ENCODE results near the gene APOBEC3C.
"Not testable (repeated sequence)": the region's sequence is repeated elsewhere in the genome, so short reads cannot be mapped to it uniquely, and the experiment has no call there.

APOBEC3C gene

GRCh38 chr22:38996105-38996504, 18.0 kb upstream of the APOBEC3C start:
- ChIA-PET CTCF (interaction anchor here (0.6 to 3.1 kb wide), 3 partner anchors 8 to 126 kb away, joined by 3 to 14 read pairs (median 4); no protein-coding TSS in a partner anchor), POLR2A (interaction anchor here (0.6 kb wide), 1 partner anchor 54 kb away, joined by 3 read pairs; no protein-coding TSS in a partner anchor)
- no peak for TF ChIP-seq CTCF (IDR thresholded peaks at IDR 0.05; ENCODE audit: insufficient read depth, low read length, missing control alignments)
- H3K4me3 ChIP-seq (ENCODE audit: low read depth, low read length) = no peak overlapping the region
- no peak for DNase-seq (ENCODE audit: low read depth, low spot score)

GRCh38 chr22:38997518-38997917, 16.5 kb upstream of the APOBEC3C start:
- no peak for DNase-seq (ENCODE audit: low read depth, low spot score)
- POLR2A ChIA-PET = no interaction called here
- no peak for TF ChIP-seq CTCF (IDR thresholded peaks at IDR 0.05; ENCODE audit: insufficient read depth, low read length, missing control alignments)
- CTCF ChIA-PET = interaction anchor here (3.1 kb wide), 1 partner anchor 128 kb away, joined by 14 read pairs; no protein-coding TSS in a partner anchor
- no peak overlapping the region for H3K4me3 ChIP-seq (ENCODE audit: low read depth, low read length)

- no peak overlapping the region for H3K4me3 ChIP-seq (ENCODE audit: low read depth, low read length)
- ChIA-PET CTCF (interaction anchor here (0.6 to 12.3 kb wide), 38 partner anchors 8 to 951 kb away, joined by 3 to 238 read pairs (median 4); partner anchors contain the start of genes APOBEC3C, CBX6 and NPTXR), POLR2A (interaction anchor here (0.6 kb wide), 1 partner anchor 308 kb away, joined by 4 read pairs; no protein-coding TSS in a partner anchor)
- peak; percentile 26 for DNase-seq (ENCODE audit: low read depth, low spot score)
- peak; percentile 74 for TF ChIP-seq CTCF (IDR thresholded peaks at IDR 0.05; ENCODE audit: insufficient read depth, low read length, missing control alignments)
Measured at GRCh38 chr22:39003165-39003638, 10.9 kb upstream of the APOBEC3C start.

- no peak for DNase-seq (ENCODE audit: low read depth, low spot score)
- H3K4me3 ChIP-seq (ENCODE audit: low read depth, low read length) = no peak overlapping the region
- CTCF ChIA-PET = interaction anchor here (0.7 to 12.3 kb wide), 10 partner anchors 91 to 955 kb away, joined by 3 to 238 read pairs (median 4); partner anchors contain the start of gene CBX6
- POLR2A ChIA-PET = no interaction called here
- no peak for TF ChIP-seq CTCF (IDR thresholded peaks at IDR 0.05; ENCODE audit: insufficient read depth, low read length, missing control alignments)
Measured at GRCh38 chr22:39007177-39007576, 6.9 kb upstream of the APOBEC3C start.

GRCh38 chr22:39008271-39008850, 5.7 kb upstream of the APOBEC3C start:
- CTCF ChIA-PET = interaction anchor here (1.0 to 12.3 kb wide), 7 partner anchors 9 to 240 kb away, joined by 3 to 238 read pairs (median 3); partner anchors contain the start of gene CBX6
- POLR2A ChIA-PET; H3K4me3 ChIP-seq (ENCODE audit: low read depth, low read length); DNase-seq (ENCODE audit: low read depth, low spot score): not testable (repeated sequence)

- POLR2A ChIA-PET = no interaction called here
- no peak for TF ChIP-seq CTCF (IDR thresholded peaks at IDR 0.05; ENCODE audit: insufficient read depth, low read length, missing control alignments)
- CTCF ChIA-PET = interaction anchor here (1.4 to 12.3 kb wide), 2 partner anchors 99 to 141 kb away, joined by 3 to 238 read pairs; partner anchors contain the start of gene CBX6
- no peak for DNase-seq (ENCODE audit: low read depth, low spot score)
- no peak overlapping the region for H3K4me3 ChIP-seq (ENCODE audit: low read depth, low read length)
Measured at GRCh38 chr22:39010946-39011345, 3.1 kb upstream of the APOBEC3C start.
